NCI-H2029 (cell line): ENCODE results near the gene EGLN2.
"Not testable (repeated sequence)": the region's sequence is repeated elsewhere in the genome, so short reads cannot be mapped to it uniquely, and the experiment has no call there.

Experiments
- DNase-seq: peaks from one replicate; lab custom pipeline; 2025; lab: John Stamatoyannopoulos, UW

Gene EGLN2

GRCh38 chr19:40846722-40847121 is 47.7 kb downstream of the EGLN2 start:
- not testable (repeated sequence) for DNase-seq

- DNase-seq: not testable (repeated sequence)
Observed at GRCh38 chr19:40850277-40850676, 51.3 kb downstream of the EGLN2 start, which contains the start of gene CYP2A6. CYP2A6 (minus strand) TSS chr19:40850447; CDS start chr19:40850426, 21 bp downstream.

GRCh38 chr19:40852467-40853152 is 53.6 kb downstream of the EGLN2 start:
- not testable (repeated sequence) for DNase-seq
